Keratinocyte (primary cell): ENCODE data around the gene PLD5.

Experiments
- EZH2 ChIP-seq: IDR thresholded peaks from one replicate; pipeline ENCODE4 v1.6.1; 2012; ENCODE audit warnings: inconsistent platforms, mild to moderate bottlenecking, low read length, moderate library complexity
- TF ChIP-seq, protein P1 (sequence below), 3 experiments: IDR thresholded peaks in 1 of 3; conservative IDR thresholded peaks in 1 of 3; optimal IDR thresholded peaks in 1 of 3; 2 replicates in 2 of 3; 3 replicates in 1 of 3; pipeline versions ENCODE3 to v1.5.1; 2011; ENCODE audit warnings: low read length in 3 of 3, mild to moderate bottlenecking in 3 of 3, moderate library complexity in 2 of 3, control low read depth in 1 of 3, inconsistent platforms in 1 of 3; ENCODE audit not compliant: insufficient read depth in 2 of 3; ENCODE audit errors: extremely low read depth in 1 of 3

- no peak for TF ChIP-seq EZH2
- TF ChIP-seq, protein P1, sequence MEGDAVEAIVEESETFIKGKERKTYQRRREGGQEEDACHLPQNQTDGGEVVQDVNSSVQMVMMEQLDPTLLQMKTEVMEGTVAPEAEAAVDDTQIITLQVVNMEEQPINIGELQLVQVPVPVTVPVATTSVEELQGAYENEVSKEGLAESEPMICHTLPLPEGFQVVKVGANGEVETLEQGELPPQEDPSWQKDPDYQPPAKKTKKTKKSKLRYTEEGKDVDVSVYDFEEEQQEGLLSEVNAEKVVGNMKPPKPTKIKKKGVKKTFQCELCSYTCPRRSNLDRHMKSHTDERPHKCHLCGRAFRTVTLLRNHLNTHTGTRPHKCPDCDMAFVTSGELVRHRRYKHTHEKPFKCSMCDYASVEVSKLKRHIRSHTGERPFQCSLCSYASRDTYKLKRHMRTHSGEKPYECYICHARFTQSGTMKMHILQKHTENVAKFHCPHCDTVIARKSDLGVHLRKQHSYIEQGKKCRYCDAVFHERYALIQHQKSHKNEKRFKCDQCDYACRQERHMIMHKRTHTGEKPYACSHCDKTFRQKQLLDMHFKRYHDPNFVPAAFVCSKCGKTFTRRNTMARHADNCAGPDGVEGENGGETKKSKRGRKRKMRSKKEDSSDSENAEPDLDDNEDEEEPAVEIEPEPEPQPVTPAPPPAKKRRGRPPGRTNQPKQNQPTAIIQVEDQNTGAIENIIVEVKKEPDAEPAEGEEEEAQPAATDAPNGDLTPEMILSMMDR (optimal IDR thresholded peaks at IDR 0.05 in 1 of 3, IDR thresholded peaks at IDR 0.05 in 1 of 3, conservative IDR thresholded peaks at IDR 0.05 in 1 of 3; ENCODE audit: extremely low read depth in 1 of 3, insufficient read depth in 2 of 3, low read length in 3 of 3) = no peak
These were observed 83.7 kb downstream of the PLD5 start for GRCh38 chr1:242440757-242441156.
